AG04449 (cell line): ENCODE results near the gene DNM3.

Experiments used
- CTCF ChIA-PET: fragments of 350-600 bp; formaldehyde crosslinking; extraction: SDS; loops from one replicate; lab custom pipeline; 2021; ENCODE audit warnings: antibody characterized with exemption; lab: Yijun Ruan, JAX
- POLR2A ChIA-PET: fragments of 400-600, 350-600 bp; formaldehyde crosslinking; extraction: SDS; loops from one replicate; lab custom pipeline; 2020; ENCODE audit warnings: antibody characterized with exemption, inconsistent platforms; lab: Yijun Ruan, JAX
- DNase-seq: peaks from one replicate; pipeline ENCODE4 v3.0.0-alpha.2; 2010; ENCODE audit warnings: low read depth, low spot score
- H3K4me3 ChIP-seq: 2 replicates; pipeline ENCODE4 v1.5.1; 2011; ENCODE audit warnings: low read depth, mild to moderate bottlenecking, control low read depth, low read length
- CTCF ChIP-seq: IDR thresholded peaks from one replicate; pipeline ENCODE4 v1.5.1; 2011; ENCODE audit warnings: mild to moderate bottlenecking, moderate library complexity, low read length, control low read depth, inconsistent platforms; ENCODE audit not compliant: insufficient read depth; ENCODE audit errors: missing control alignments

The DNM3 gene

GRCh38 chr1:172452536-172453152, 611.3 kb downstream of the DNM3 start:
- ChIA-PET POLR2A (no interaction called here), CTCF (interaction anchor here (0.6 to 5.2 kb wide), 6 partner anchors 8 to 449 kb away, joined by 3 to 62 read pairs (median 8); partner anchors contain the start of gene PIGC)
- DNase-seq, result no peak
- no peak overlapping the region for H3K4me3 ChIP-seq
- TF ChIP-seq CTCF, result no peak

GRCh38 chr1:172453153-172453545, 611.9 kb downstream of the DNM3 start:
- CTCF ChIA-PET, result interaction anchor here (0.6 to 3.9 kb wide), 4 partner anchors 9 to 291 kb away, joined by 3 to 22 read pairs (median 8); partner anchors contain the start of gene PIGC

GRCh38 chr1:172453607-172454006, 612.3 kb downstream of the DNM3 start:
- no peak for DNase-seq
- ChIA-PET CTCF (interaction anchor here (1.0 to 3.9 kb wide), 4 partner anchors 9 to 451 kb away, joined by 3 to 22 read pairs (median 10); partner anchors contain the start of gene PIGC), POLR2A (no interaction called here)
- H3K4me3 ChIP-seq, result no peak overlapping the region
- TF ChIP-seq CTCF, result no peak

More at GRCh38 chr1:172453153-172453545, 611.9 kb downstream of the DNM3 start:
- DNase-seq, result no peak
- H3K4me3 ChIP-seq, result no peak overlapping the region
- no peak for TF ChIP-seq CTCF
- POLR2A ChIA-PET, result no interaction called here

GRCh38 chr1:172455451-172455850, 614.2 kb downstream of the DNM3 start:
- H3K4me3 ChIP-seq, result no peak overlapping the region
- ChIA-PET CTCF (interaction anchor here (1.1 to 1.7 kb wide), 2 partner anchors 11 to 264 kb away, joined by 4 to 5 read pairs; no protein-coding TSS in a partner anchor), POLR2A (no interaction called here)
- no peak for TF ChIP-seq CTCF
- no peak for DNase-seq

GRCh38 chr1:172456344-172456769, 615.1 kb downstream of the DNM3 start:
- DNase-seq, result no peak
- H3K4me3 ChIP-seq, result no peak overlapping the region
- ChIA-PET POLR2A (no interaction called here), CTCF (interaction anchor here (1.0 to 2.8 kb wide), 3 partner anchors 13 to 454 kb away, joined by 3 to 19 read pairs (median 4); partner anchors contain the start of gene PIGC)
- no peak for TF ChIP-seq CTCF

GRCh38 chr1:172457479-172458130, 616.3 kb downstream of the DNM3 start:
- no peak overlapping the region for H3K4me3 ChIP-seq
- ChIA-PET CTCF (interaction anchor here (1.0 to 2.8 kb wide), 3 partner anchors 9 to 262 kb away, joined by 3 to 19 read pairs (median 4); partner anchors contain the start of gene PIGC), POLR2A (no interaction called here)
- TF ChIP-seq CTCF, result no peak
- DNase-seq, result no peak
